T follicular helper cell (primary cell): ENCODE measurements around the gene PPP1R2.

Experiments used
- DNase-seq: peaks from one replicate; pipeline ENCODE4 v3.0.0-alpha.2; 2020; ENCODE audit warnings: low read depth

The PPP1R2 gene

GRCh38 chr3:195565716-195566115, 22.6 kb upstream of the PPP1R2 start:
- DNase-seq = no peak

DNA sequence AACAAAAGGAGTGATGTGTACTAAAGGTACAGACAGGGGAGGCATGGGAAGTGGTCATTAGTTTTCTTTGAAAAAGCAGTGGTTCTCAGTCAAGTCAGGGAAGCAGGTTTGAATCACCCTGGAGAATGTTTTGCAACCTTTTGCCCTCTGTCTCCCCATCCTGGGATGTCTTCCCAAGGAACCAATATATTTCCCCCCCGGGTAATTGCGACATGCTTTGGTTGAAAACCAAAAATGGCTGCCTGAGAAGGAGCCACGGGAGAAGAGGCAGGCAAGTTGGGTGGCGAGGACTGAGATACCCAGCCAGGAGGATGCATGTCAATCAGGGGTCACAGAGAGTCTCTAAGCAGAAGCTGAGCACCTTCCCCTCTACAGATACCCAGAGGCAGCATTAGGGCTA, 20.2 kb upstream of the PPP1R2 start:
- DNase-seq = no peak

DNA sequence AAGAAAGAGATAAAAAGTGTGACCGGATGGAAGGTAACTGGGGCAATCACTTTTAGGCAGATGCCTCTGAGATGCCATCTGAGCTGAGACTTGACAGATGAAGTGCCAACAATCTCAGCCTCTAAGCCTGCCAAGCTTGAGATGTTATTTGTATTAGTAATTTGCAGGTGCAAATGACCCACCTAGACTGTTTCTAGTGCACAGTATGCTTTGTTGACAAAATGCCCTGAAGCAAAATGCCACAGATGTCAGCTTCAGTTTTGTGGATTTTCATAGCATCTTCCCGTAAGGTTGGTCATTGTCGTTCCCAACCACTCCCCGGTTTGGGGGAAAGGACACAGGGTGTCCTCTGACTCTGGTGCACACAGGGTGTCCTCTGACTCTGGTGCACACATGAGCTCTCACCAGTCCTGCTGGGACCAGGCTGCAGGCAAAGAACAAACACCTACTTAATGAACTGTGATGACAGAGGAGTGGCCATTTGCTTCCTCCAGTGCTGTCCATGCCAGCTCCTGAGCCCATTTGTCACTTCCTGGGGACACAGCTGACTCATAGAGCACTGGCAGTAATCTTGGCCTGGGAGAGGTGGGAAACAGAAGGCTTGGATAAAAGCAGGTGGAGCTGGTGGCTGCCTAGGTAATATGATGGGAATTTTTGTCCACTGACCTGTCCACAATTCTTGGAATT, 16.7 kb upstream of the PPP1R2 start:
- DNase-seq = no peak

GRCh38 chr3:195558602-195559001, 15.5 kb upstream of the PPP1R2 start:
- DNase-seq = no peak

DNA sequence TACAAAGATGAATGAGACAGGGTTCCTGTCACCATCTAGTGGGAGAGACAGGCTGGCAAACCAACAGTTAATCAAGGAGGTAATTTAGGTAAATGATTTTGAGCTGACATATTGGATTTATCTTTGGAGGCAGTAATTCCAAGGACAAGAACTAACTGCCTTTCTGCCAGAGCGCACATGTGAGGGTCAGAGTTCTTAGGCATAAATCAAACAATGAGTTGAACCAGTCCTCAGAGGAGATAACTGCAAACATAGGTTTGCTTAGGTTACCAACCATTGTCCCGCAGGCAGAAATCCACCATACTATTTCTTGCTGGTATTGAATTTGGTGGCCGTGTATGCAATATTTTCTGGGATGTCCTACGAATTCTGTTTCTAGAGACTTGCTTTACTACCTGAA, 14.2 kb upstream of the PPP1R2 start:
- DNase-seq = no peak

DNA sequence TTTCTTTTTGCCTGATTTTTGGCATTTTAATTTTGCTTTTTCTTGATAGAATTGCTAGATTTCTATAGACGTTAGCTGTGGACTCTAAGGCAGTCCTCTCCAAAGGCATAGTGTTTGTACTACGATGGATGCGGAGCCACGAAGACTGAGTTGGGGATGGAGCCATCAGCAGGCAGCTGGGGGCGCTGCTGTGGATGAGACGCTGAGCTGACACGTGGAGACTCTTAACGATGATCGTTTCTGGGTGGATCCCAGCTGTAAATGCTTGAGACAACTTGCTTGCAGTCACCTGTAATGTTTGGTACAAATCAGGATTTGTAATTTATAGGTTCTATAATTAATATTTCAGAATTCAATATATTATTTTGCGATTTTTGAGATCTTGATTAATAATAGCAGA, 13.3 kb upstream of the PPP1R2 start:
- no peak for DNase-seq

DNA sequence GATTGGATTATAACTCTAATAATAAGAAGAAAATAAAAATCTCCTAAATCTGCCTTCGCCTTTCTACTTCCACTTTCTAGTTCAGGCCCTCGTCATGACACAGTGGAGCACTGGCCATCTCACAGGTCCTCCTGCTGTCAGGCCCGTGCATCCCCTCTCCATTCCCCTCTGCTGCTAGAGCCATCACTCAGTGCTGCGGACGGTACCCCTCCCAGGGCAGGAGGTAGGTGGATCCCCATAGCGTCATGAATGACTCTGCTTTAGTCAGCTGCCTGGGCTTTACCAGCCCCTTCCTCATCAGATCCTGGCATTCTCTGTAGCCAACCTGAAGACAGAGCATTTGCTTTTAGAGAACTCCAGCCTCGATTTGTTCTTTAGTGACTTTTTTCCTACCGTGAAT, 12.0 kb upstream of the PPP1R2 start:
- DNase-seq = no peak

- no peak for DNase-seq
These were observed 11.3 kb upstream of the PPP1R2 start for GRCh38 chr3:195554458-195554857.

DNA sequence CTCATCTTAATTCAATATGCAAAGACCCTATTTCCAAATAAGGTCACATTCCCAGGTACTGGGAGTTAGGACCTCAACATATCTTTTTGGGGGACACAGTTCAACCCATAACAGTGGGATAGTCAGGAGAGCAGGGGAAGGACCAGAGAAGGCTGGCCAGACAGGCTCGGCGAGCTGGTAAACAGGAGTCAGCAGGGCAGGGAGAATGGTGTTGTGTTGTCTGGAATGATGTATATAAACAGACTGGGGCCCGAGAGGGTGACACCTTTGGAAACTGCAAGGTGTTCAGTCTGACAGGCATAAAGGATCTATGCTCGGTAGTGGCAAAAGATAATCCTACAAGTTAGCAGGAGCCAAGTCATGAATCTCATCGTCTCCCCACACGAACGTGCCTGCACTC, 10.1 kb upstream of the PPP1R2 start:
- DNase-seq = no peak

- no peak for DNase-seq
These were observed 8.4 kb upstream of the PPP1R2 start for GRCh38 chr3:195551381-195551978.

- DNase-seq = no peak
These were observed 7.6 kb upstream of the PPP1R2 start for GRCh38 chr3:195550723-195551122.

DNA sequence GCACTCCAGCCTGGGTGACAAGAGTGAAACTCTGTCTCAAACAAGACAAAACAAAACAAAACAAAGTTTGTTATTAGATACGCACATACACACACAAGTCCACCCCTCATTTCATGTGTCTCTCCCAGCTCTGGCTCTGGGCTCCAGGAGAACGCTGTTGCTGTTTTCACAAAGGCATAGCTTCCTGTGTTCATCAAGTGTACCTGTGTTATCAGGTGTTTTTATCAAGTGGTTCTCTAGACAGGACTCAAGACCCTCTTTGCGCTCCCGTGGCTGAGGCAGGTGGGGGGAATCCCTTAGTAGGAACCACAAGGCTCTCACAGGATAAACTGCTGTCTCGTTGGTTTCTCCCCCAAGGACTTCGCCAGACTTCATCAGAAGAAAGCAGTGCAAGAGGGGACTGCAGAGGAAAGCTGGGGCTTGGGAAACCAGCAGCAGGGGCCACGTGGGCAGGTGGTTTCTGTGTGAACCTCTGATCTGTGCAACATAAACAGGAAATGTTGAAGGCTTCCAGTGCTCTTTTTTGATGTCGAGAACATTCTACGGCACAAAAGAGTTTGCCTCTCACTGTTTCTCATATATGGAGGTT, 6.9 kb upstream of the PPP1R2 start:
- peak; percentile 84 for DNase-seq

GRCh38 chr3:195548987-195549386, 5.9 kb upstream of the PPP1R2 start:
- DNase-seq = no peak

DNA sequence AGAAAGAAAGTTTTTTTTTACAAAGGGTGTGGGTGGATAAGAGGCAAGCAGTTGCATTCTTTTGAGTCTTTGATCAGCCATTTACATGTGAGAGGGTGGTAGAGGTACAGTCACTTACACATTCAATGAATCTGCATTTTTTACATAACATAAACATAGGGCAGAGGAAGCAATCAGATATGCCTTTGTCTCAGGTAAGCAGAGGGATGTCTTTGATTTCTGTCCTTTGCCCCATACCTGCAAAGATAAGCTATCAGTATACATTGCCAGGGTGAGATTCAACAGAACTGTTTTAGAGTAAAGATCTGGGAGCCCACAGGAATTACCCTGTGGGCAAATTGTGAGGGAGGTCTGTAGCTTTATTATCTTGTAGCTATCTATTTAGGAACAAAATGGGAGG, 5.4 kb upstream of the PPP1R2 start:
- no peak for DNase-seq

GRCh38 chr3:195548006-195548405, 4.9 kb upstream of the PPP1R2 start:
- no peak for DNase-seq

DNA sequence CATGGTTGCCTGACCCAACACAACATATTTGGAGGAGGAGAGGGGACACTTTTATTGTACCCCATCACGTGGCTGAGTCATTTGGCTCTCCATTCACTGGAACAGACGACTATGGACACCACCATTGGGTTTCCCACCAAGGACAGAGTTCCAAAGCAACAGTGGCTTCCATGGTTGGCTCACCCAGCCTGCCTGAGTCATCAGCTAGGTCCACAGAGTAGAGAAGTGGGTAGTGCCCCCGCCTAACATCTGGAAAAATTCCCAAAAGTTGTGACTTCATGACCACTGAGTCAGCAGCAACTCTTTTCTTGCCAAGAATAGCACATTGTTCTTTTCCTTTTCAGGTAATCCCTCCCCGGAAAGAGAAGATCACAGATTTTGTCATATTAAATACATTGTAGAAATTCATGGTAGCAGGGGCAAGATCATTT, 3.0 kb upstream of the PPP1R2 start:
- no peak for DNase-seq

GRCh38 chr3:195544634-195545033, 1.5 kb upstream of the PPP1R2 start:
- DNase-seq = no peak

DNA sequence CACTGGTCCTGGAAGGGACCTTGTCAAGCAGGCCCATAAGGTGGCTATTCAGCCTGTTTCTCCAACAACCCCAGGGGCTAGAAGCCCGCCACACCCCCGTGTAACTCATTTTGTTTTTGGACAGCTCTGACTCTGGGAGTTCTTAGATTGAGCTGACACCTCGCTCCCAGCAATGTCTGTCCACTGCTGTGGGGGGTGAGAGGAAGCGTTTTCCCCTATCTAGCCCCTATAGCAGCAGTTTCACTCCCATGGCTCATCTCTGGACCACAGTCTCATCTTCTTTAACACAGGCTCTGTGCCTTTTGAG, 1.1 kb upstream of the PPP1R2 start:
- no peak for DNase-seq

DNA sequence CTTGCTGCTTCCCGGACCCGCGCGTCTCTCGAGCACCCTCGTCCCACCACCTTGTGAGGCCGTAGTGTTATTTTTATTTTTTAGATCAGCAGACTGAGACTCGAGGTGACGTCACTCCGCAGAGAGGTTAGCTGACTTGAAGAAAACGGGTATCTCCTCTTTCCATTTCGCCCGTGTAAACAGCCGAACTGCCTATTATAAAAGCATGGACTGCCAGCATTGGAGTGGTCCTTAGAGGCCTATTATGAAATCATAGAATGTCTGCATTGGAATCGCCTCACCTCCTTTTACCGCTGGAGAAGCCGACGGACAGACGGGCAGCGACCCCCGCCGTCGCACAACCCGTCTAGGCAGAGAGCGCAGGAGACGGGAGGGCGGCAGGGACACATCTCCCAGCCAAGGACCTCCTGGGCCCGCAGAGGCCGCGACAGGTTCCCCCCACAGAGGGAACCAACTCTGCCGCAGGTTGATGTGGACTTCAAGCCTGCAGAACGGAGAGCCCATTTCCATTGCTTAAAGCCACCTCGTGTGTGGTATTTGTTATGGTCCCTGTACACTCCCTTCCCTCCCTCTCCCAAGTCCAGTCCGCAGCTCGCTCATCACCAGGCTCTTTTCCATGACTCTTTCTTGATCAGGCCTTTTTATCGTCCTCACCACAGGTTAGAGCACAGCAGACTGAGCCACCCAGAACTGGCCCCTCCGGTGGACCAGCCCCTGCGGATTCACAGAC, 540 bp upstream of the PPP1R2 start:
- DNase-seq = no peak

- no peak for DNase-seq
These were observed 818 bp downstream of the PPP1R2 start for GRCh38 chr3:195542316-195542697.

GRCh38 chr3:195540511-195540910, 2.6 kb downstream of the PPP1R2 start:
- no peak for DNase-seq

GRCh38 chr3:195540027-195540426, 3.1 kb downstream of the PPP1R2 start:
- no peak for DNase-seq

- no peak for DNase-seq
These were observed 3.6 kb downstream of the PPP1R2 start for GRCh38 chr3:195539479-195539878.
